ENCODE data around the gene IL1F10.

Gene IL1F10

GRCh38 chr2:113114996-113115395 is 47.2 kb downstream of the IL1F10 start:
- DNase-seq, result no peak

GRCh38 chr2:113116100-113116958 is 48.6 kb downstream of the IL1F10 start:
- DNase-seq, result no peak

- no peak for DNase-seq
Measured at GRCh38 chr2:113117541-113118262, 49.9 kb downstream of the IL1F10 start.

- DNase-seq, result no peak
Measured at GRCh38 chr2:113118263-113118657, 50.5 kb downstream of the IL1F10 start.

GRCh38 chr2:113119111-113119510 is 51.3 kb downstream of the IL1F10 start:
- no peak for DNase-seq

GRCh38 chr2:113120861-113121260 is 53.1 kb downstream of the IL1F10 start:
- DNase-seq, result no peak

GRCh38 chr2:113122364-113122763 is 54.6 kb downstream of the IL1F10 start:
- DNase-seq, result no peak

- DNase-seq, result no peak
Measured at GRCh38 chr2:113123726-113124125, 56.0 kb downstream of the IL1F10 start.

GRCh38 chr2:113124181-113124961 is 56.6 kb downstream of the IL1F10 start:
- no peak for DNase-seq
